ENCODE measurements around the gene CLTB. TPM values are rescaled to one million over a fixed set of nuclear protein-coding genes. Genes with fewer than 3 reads are reported as not detected.

CLTB gene
- total and polyA plus RNA-seq, 10 of the 15 experiments (the other 5 are each of a cell fraction or from before 2014, with no cell fraction given), result 1.6 to 52.8 (median 36.9) TPM

- POLR2A ChIA-PET, result no interaction called here
- RAD21 ChIA-PET (ENCODE audit: unreplicated experiment), result no interaction called here
- FAIRE-seq (no peak), ATAC-seq (no peak), DNase-seq (ENCODE audit: low read depth, low spot score) (no peak)
- Histone ChIP-seq H3K27me3 (replicated peaks in 1 of 2; ENCODE audit: control insufficient read depth in 2 of 2, insufficient read depth in 2 of 2, low read length in 1 of 2) (no peaks in the 10 kb centered on the region), H3K9ac (ENCODE audit: control insufficient read depth, insufficient read depth, low read length) (no peak overlapping the region), H4K20me1 (ENCODE audit: control insufficient read depth, insufficient read depth) (no peaks in the 10 kb centered on the region), H3K4me1 (ENCODE audit: control insufficient read depth, insufficient read depth, low read length) (peaks cover 11% of the 10 kb centered on the region; the same call in 1 of the 2 replicates), H3K27ac (ENCODE audit: control insufficient read depth, insufficient read depth) (no peak overlapping the region), H3K9me3 (replicated peaks; ENCODE audit: control insufficient read depth, insufficient read depth, low read length) (no peaks in the 10 kb centered on the region), H3K79me2 (ENCODE audit: control insufficient read depth, insufficient read depth, low read length) (no peaks in the 10 kb centered on the region; the same call in 1 of the 2 replicates), H3K4me3 (no peak overlapping the region), H2AFZ (ENCODE audit: control insufficient read depth, low read depth, low read length) (no peak overlapping the region), H3K4me2 (ENCODE audit: control insufficient read depth, insufficient read depth) (no peak overlapping the region), H3K36me3 (ENCODE audit: control insufficient read depth in 2 of 2, insufficient read depth in 2 of 2, low read length in 1 of 2) (no peaks in the 10 kb centered on the region; a peak in 1 of 4 replicates)
- no TSS peak for BruUV-seq (replicated peaks)
- in situ Hi-C loops (cut with MboI), result no loop called here
- CTCF ChIA-PET, result interaction anchor here (1.0 to 1.1 kb wide), 2 partner anchors 19 to 247 kb away, joined by 3 read pairs; no protein-coding TSS in a partner anchor
- 96% methylated on average over 5 of the region's 5 CpGs for WGBS (ENCODE audit: insufficient coverage, insufficient replicate concordance, low lambda C conversion rate, missing lambda C conversion rate)
- SMC1A ChIA-PET (ENCODE audit: uncharacterized antibody, unreplicated experiment), result no interaction called here
- intact Hi-C loops (cut with micrococcal nuclease; ENCODE audit: unreplicated experiment), result loop anchor here (10.0 kb wide), 2 partner anchors 234 to 676 kb away; partner anchors contain the start of gene TSPAN17
- TF ChIP-seq ZNF207 (IDR thresholded peaks at IDR 0.05; ENCODE audit: borderline replicate concordance), result no peak
- no peak for TF ChIP-seq RELA (IDR thresholded peaks at IDR 0.05; ENCODE audit: borderline replicate concordance, partially characterized antibody)
- TF ChIP-seq IRF4 (IDR thresholded peaks at IDR 0.05; ENCODE audit: low read depth, low read length), result no peak
- TF ChIP-seq, protein P1, sequence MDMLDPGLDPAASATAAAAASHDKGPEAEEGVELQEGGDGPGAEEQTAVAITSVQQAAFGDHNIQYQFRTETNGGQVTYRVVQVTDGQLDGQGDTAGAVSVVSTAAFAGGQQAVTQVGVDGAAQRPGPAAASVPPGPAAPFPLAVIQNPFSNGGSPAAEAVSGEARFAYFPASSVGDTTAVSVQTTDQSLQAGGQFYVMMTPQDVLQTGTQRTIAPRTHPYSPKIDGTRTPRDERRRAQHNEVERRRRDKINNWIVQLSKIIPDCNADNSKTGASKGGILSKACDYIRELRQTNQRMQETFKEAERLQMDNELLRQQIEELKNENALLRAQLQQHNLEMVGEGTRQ (IDR thresholded peaks at IDR 0.05; ENCODE audit: borderline replicate concordance, low read depth, low read length), result no peak
- no peak for TF ChIP-seq YY1 (IDR thresholded peaks at IDR 0.05; ENCODE audit: low read depth, low read length)
- no peak for TF ChIP-seq EZH2 (IDR thresholded peaks at IDR 0.05; ENCODE audit: borderline replicate concordance, control insufficient read depth, low read depth, low read length)
- no peak for TF ChIP-seq ZSCAN29 (IDR thresholded peaks at IDR 0.05)
- no peak for TF ChIP-seq ZNF687 (IDR thresholded peaks at IDR 0.05)
- TF ChIP-seq, protein P2, sequence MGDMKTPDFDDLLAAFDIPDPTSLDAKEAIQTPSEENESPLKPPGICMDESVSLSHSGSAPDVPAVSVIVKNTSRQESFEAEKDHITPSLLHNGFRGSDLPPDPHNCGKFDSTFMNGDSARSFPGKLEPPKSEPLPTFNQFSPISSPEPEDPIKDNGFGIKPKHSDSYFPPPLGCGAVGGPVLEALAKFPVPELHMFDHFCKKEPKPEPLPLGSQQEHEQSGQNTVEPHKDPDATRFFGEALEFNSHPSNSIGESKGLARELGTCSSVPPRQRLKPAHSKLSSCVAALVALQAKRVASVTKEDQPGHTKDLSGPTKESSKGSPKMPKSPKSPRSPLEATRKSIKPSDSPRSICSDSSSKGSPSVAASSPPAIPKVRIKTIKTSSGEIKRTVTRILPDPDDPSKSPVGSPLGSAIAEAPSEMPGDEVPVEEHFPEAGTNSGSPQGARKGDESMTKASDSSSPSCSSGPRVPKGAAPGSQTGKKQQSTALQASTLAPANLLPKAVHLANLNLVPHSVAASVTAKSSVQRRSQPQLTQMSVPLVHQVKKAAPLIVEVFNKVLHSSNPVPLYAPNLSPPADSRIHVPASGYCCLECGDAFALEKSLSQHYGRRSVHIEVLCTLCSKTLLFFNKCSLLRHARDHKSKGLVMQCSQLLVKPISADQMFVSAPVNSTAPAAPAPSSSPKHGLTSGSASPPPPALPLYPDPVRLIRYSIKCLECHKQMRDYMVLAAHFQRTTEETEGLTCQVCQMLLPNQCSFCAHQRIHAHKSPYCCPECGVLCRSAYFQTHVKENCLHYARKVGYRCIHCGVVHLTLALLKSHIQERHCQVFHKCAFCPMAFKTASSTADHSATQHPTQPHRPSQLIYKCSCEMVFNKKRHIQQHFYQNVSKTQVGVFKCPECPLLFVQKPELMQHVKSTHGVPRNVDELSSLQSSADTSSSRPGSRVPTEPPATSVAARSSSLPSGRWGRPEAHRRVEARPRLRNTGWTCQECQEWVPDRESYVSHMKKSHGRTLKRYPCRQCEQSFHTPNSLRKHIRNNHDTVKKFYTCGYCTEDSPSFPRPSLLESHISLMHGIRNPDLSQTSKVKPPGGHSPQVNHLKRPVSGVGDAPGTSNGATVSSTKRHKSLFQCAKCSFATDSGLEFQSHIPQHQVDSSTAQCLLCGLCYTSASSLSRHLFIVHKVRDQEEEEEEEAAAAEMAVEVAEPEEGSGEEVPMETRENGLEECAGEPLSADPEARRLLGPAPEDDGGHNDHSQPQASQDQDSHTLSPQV (IDR thresholded peaks at IDR 0.05), result no peak
- no peak for TF ChIP-seq ASH2L (IDR thresholded peaks at IDR 0.05; ENCODE audit: borderline replicate concordance, low read depth)
- TF ChIP-seq ATF7 (IDR thresholded peaks at IDR 0.05; ENCODE audit: low read depth), result no peak
- TF ChIP-seq LARP7 (IDR thresholded peaks at IDR 0.05), result no peak
- no peak for TF ChIP-seq NFYA (IDR thresholded peaks at IDR 0.05; ENCODE audit: borderline replicate concordance, low read depth, low read length)
- TF ChIP-seq FOXM1 (IDR thresholded peaks at IDR 0.05; ENCODE audit: low read depth, low read length), result no peak
- TF ChIP-seq MTA3 (IDR thresholded peaks at IDR 0.05; ENCODE audit: borderline replicate concordance, low read length), result no peak
- TF ChIP-seq CHD4 (IDR thresholded peaks at IDR 0.05), result no peak
Measured at GRCh38 chr5:176410486-176411180, 5.7 kb downstream of the CLTB start.

All from GM12878 (cell line).